ENCODE results near the gene SLC35F3.
A peak's percentile ranks its signal among the peaks of the same experiment; 100 is the strongest.
"Not testable (repeated sequence)": the region's sequence is repeated elsewhere in the genome, so short reads cannot be mapped to it uniquely, and the experiment has no call there.

The SLC35F3 gene

GRCh38 chr1:234106032-234106431 is 201.6 kb downstream of the SLC35F3 start:
- peak; percentile 41 for DNase-seq (ENCODE audit: low spot score)

GRCh38 chr1:234107416-234108021 is 203.0 kb downstream of the SLC35F3 start:
- DNase-seq (ENCODE audit: low spot score) = no peak

GRCh38 chr1:234108921-234109320 is 204.4 kb downstream of the SLC35F3 start:
- peak; percentile 92 for DNase-seq (ENCODE audit: low spot score)

DNA sequence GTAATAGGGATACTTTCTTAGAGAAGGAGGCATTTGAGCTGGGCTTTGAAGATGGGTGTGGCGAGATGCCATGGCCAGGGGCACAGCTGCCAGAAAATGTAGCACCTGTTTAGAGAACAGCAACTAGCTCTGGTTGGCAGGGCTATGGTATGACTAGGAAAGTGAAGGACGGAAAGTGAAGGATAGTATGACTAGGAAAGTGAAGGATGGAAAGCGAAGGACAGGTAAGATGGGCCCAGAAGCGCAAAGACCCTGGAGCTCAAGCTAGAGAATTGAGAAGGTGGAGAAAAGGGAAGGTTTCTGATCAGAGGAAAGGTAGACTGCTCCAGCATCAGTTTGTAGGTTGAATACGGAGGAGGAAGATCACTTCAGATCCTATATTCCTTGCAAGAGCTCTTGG is 205.4 kb downstream of the SLC35F3 start:
- no peak for DNase-seq (ENCODE audit: low spot score)

DNA sequence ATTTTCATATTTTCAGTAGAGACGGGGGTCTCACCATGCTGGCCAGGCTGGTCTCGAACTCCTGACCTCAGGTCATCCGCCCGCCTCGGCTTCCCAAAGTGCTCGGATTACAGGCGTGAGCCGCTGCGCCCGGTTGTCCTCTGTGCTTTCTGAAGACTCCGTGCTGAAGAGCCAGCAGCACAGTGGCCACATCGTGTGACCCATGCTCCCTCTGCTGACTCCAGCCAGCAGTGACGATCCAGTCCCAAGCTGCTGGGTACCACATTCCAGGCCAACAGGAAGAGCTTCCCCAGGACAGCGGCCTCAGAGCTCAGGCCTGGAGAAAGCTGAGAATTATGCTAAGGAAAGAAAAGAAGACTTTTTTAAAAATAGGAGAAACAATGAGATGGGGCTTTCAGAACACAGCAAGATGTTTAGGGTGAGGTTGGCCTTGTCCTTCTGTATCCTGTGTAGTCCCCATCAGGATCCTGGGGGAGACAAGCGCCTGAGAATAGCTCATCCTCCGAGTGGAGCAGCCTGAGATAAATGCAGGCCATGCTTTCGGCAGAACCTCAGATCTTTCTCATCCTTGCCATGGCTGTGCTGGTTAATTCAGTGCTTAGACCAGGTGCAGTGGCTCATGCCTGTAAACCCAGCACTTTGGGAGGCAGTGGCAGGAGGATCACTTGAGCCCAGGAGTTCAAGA is 207.1 kb downstream of the SLC35F3 start:
- DNase-seq (ENCODE audit: low spot score) = no peak

DNA sequence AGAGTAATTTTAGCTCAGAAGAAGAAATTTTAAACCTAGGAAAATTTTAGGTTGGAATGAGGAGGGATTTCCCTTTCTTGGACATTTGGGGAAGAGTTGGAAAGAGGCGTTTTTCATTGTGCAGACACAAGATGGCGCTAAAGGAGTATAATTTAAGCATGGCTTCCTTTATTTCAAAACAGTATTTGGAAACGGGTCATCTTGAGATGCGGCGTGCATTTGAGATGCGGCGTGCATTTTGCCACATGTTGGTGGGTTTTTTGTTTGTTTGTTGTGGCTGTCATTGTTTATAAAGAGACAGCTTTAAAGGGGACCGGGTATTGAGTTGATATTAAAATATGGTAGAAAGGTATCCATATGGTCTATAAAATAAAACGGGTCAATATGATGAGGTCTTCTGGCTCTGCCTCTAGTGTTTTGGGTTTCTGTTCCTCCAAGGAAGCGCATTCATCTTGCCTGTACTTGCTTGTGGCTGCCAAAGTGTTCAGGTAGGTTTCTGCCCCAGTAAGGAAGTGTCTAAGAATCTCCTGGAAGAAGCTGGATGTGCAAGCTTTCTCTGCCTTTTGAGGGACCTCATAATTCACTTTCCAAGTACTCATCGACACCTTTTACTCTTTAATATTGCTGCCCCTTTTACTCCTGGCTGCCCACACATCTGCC is 210.3 kb downstream of the SLC35F3 start:
- DNase-seq (ENCODE audit: low spot score) = peak; percentile 61

- no peak for DNase-seq (ENCODE audit: low spot score)
These were observed 214.4 kb downstream of the SLC35F3 start for GRCh38 chr1:234118911-234119310.

DNA sequence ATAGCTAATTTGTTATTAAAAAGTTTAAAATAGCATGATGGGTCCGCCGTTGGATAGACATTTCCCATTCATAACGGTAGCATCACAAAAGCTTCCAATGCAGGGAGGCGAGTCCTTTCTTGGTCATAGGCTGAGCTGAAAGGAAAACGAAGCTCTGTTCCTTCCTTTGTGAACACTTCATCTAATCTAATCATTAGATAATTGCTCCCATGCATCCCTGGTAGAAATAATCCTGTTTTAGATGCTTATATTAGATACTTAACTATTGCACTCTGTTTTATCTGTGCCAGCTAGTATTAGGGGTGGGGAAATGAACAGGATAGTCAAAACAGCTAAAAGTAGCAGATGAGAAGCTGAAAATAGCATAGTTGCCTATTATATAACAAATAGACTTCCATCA is 215.0 kb downstream of the SLC35F3 start:
- DNase-seq (ENCODE audit: low spot score) = no peak

GRCh38 chr1:234120327-234120944 is 216.0 kb downstream of the SLC35F3 start:
- DNase-seq (ENCODE audit: low spot score) = no peak

GRCh38 chr1:234121659-234122058 is 217.2 kb downstream of the SLC35F3 start:
- not testable (repeated sequence) for DNase-seq (ENCODE audit: low spot score)

- not testable (repeated sequence) for DNase-seq (ENCODE audit: low spot score)
These were observed 218.1 kb downstream of the SLC35F3 start for GRCh38 chr1:234122571-234122970.

DNA sequence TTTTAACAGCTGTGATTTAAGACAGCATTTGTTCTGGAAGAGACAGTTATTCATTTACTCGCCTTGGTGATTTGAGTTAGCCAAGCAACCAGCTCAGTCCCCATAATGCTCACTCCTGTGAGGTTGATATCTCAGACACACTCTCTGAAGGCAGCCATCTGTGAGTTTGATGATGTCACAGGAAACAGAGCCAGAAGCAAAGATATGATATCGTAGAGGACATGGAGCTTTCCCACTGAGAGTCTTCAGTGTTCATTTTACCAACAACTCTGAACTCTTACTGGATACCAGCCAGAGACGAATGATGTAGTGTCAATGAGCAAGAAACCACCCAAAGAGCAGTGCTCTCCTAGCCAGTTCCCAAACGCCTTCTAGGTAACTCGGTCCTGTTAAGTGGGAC is 219.4 kb downstream of the SLC35F3 start:
- DNase-seq (ENCODE audit: low spot score) = no peak

DNA sequence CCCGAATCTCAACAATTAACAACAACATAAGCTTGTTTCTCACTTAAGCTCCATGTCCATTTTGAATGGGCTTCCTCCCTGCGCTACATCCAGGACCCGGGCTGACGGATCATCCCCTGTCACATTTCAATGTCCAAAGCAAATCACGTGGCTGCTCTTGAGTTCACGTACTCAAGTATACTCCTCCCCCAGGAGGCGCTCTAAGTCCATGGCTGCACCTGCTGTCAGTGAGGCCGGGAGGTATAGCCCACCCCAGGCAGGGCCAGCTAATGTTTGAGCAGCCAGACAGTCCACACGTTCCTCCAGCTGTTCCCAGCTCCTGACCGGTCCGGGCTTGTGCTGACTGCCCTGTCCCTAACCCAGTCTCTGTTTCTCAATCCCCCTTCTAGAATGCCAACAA is 220.8 kb downstream of the SLC35F3 start:
- DNase-seq (ENCODE audit: low spot score) = peak; percentile 45

GRCh38 chr1:234125714-234126113 is 221.2 kb downstream of the SLC35F3 start:
- DNase-seq (ENCODE audit: low spot score) = no peak

- DNase-seq (ENCODE audit: low spot score) = no peak
These were observed 222.7 kb downstream of the SLC35F3 start for GRCh38 chr1:234127026-234127671.

DNA sequence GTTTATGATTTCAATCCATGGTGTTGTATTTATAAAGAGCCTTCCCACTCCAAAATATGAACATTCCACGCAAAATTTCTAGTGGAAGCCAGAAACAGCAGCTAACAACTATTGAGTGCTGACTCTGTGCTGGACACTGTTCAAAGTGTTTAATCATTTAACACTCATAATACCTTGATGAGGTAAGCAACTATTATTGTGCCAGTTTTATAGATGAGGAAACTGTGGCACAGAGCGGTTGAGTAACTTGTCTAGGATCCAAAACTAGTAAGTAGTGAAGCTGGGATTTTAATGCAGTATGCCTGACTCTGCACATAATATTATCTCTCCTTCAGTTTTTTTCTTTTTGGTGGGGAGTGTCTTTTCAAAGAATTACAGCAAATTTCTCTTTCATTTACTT is 228.3 kb downstream of the SLC35F3 start:
- DNase-seq (ENCODE audit: low spot score) = no peak

GRCh38 chr1:234134878-234135277 is 230.4 kb downstream of the SLC35F3 start:
- DNase-seq (ENCODE audit: low spot score) = no peak

DNA sequence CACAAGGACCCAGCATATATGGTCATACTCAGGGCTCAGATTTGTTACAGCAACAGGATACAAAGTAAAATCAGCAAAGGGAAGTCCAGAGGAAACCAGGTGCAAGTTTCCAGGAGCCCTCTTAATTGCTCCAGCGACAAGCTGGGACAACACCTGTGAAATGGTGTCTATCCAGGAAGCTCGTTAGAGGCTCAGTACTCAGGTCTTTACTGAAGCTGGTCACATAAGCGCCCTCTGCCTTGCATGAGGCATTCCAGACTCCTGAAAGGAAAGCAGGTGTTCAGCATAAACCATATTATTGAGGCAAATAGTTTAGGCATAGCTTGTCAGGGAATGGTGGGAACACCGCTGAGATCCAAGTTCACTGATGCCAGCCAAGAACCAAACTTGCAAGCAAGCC is 231.0 kb downstream of the SLC35F3 start:
- DNase-seq (ENCODE audit: low spot score) = no peak

- DNase-seq (ENCODE audit: low spot score) = no peak
These were observed 231.6 kb downstream of the SLC35F3 start for GRCh38 chr1:234136073-234136472.

DNA sequence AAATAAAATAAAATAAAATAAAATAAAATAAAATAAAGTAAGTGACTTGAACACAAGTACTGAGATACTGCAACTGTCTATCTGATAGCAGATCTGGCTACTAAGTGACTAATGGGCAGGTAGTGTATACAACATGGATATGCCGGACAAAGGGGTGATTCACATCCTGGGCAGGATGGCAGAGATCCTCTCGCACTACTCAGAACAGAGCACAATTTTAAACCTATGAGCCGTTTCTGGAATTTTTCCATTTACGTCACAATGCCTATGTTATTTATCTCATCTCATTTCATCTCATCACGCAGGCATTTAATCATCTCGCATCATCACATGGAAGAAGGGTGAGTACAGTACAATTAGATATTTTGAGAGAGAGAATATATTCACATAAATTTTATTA is 235.5 kb downstream of the SLC35F3 start:
- DNase-seq (ENCODE audit: low spot score) = peak; percentile 92

GRCh38 chr1:234140388-234140787 is 235.9 kb downstream of the SLC35F3 start:
- DNase-seq (ENCODE audit: low spot score) = no peak

GRCh38 chr1:234141006-234141405 is 236.5 kb downstream of the SLC35F3 start:
- no peak for DNase-seq (ENCODE audit: low spot score)
